ENCODE data around the gene C16orf74. TPM values are rescaled to one million over a fixed set of nuclear protein-coding genes. Genes with fewer than 3 reads are reported as not detected.

The C16orf74 gene
- total and polyA plus RNA-seq, 9 donors: 0.38 to 1.5 (median 0.63) TPM; not detected in 2

DNA sequence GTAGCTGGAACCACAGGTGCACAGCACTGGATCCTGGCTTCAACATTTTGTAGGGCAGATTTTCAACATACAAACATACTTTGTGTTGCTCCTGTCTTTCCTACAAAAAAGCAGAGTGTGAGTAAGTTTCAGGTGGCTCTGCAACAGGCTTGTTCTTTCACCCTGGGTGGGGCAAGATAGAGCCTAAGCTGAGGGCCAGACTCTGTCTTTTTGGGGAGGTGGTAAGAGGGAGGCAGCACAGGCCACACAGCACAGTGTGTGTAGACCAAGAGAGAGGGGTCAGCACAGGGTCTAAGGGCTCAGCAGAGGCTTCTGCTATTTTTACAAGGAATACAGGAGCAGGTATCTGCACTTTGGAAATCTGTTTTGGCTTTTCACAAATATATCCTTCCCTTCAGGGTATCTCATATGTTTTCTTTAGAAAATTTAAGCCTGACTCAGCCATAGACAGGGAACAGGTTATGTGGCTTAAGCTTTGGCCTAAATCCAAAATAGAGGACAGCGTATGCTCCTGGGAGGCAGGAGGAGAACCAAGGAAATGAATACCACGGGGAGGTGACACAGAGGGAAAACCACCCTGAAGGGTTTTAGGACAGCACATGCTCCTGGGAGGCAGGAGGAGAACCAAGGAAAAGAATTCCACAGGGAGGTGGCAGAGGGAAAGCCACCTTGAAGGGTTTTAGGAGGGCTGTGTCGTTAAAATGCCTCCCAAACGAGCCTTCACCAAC lies 26.9 kb upstream of the C16orf74 start:
- Histone ChIP-seq H3K27ac (no peak overlapping the region), H3K9me3 (no peaks in the 10 kb centered on the region), H3K27me3 (no peaks in the 10 kb centered on the region), H3K4me1 (ENCODE audit: insufficient read depth) (no peaks in the 10 kb centered on the region), H3K4me3 (no peak overlapping the region), H3K36me3 (no peaks in the 10 kb centered on the region)
- no peak for TF ChIP-seq EP300 (IDR thresholded peaks at IDR 0.05)
- TF ChIP-seq POLR2A (IDR thresholded peaks at IDR 0.05): no peak
- no peak for TF ChIP-seq CTCF (IDR thresholded peaks at IDR 0.05)
- 75 to 79% (median 75%) methylated on average over 4 of the region's 4 CpGs for WGBS, 3 donors
- intact Hi-C loops (cut with DNase I): no loop called here
- DNase-seq: no peak

DNA sequence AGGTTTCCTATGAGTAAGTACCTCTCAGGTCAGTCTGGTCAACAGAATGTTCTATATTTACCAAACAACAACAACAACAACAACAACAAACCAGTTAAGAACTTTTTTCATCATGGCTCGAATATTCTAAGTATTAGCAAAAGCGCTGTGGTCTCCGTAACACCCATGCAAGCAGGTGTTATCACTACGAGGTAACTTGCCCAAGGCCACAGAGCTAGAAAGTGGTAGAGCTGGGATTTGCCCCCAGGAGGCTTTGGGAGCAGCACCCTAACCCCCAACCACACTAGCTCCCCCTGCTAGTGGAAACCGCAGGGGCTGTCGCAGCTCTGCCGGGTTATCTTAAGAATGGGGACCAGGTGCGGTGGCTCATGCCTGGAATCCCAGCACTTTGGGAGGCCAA lies 23.9 kb upstream of the C16orf74 start:
- intact Hi-C loops (cut with DNase I): no loop called here
- no peaks in the 10 kb centered on the region for H3K9me3 ChIP-seq
- no peak overlapping the region for H3K27ac ChIP-seq
- DNase-seq: no peak
- H3K27me3 ChIP-seq: no peaks in the 10 kb centered on the region
- H3K4me3 ChIP-seq: no peak overlapping the region
- H3K36me3 ChIP-seq: no peaks in the 10 kb centered on the region
- TF ChIP-seq POLR2A (IDR thresholded peaks at IDR 0.05) (no peak), EP300 (IDR thresholded peaks at IDR 0.05) (no peak), CTCF (IDR thresholded peaks at IDR 0.05) (no peak)
- no peaks in the 10 kb centered on the region for H3K4me1 ChIP-seq (ENCODE audit: insufficient read depth)
- WGBS, 3 donors: 89 to 95% (median 92%) methylated on average over 8 of the region's 8 CpGs

DNA sequence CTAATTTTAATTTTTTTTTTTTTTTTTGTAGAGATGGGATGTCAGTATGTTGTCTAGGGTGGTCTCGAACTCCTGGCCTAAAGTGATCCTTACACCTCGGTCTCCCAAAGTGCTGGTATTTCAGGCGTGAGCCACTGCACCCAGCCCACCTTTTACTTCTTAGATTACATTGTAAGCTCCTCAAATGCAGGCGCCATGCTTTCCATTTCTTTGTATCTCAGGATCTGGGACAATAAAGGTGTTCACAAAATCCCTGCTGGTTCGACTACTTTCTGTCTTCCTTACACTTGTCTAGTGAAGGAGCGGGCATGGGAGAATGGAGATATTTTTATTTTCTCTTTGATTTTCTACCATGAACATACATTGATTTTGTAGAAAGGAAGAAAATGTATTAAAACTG lies 23.2 kb upstream of the C16orf74 start:
- TF ChIP-seq CTCF (IDR thresholded peaks at IDR 0.05): no peak
- intact Hi-C loops (cut with DNase I): no loop called here
- Histone ChIP-seq H3K4me1 (ENCODE audit: insufficient read depth) (no peaks in the 10 kb centered on the region), H3K27me3 (no peaks in the 10 kb centered on the region), H3K27ac (no peak overlapping the region), H3K4me3 (no peak overlapping the region), H3K9me3 (no peaks in the 10 kb centered on the region), H3K36me3 (no peaks in the 10 kb centered on the region)
- DNase-seq: no peak
- 74 to 80% (median 78%) methylated on average over 6 of the region's 6 CpGs for WGBS, 3 donors

DNA sequence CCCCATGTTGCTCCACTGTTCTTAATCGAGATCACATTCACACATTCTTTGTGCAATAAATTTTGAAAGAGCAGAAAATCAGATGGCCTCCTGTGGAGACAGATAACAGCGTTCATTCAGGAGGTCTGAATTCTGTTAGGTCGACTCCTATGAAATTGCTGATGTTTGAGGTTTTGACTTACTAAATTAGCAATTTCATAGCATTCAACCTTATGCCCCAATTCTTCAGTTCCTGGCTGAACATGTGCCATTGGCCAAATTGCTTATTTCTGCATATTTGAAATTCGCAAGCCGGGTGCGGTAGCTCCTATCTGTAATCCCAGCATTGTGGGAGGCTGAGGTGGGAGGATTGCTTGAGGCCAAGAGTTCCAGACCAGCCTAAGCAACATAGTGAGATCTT lies 22.1 kb upstream of the C16orf74 start:
- WGBS, 3 donors: 89 to 93% (median 92%) methylated on average over 6 of the region's 6 CpGs
- Histone ChIP-seq H3K4me1 (ENCODE audit: insufficient read depth) (no peaks in the 10 kb centered on the region), H3K9me3 (no peaks in the 10 kb centered on the region), H3K27me3 (no peaks in the 10 kb centered on the region), H3K27ac (no peak overlapping the region), H3K4me3 (no peak overlapping the region), H3K36me3 (no peaks in the 10 kb centered on the region)
- intact Hi-C loops (cut with DNase I): no loop called here
- TF ChIP-seq POLR2A (IDR thresholded peaks at IDR 0.05) (no peak), CTCF (IDR thresholded peaks at IDR 0.05) (no peak), EP300 (IDR thresholded peaks at IDR 0.05) (no peak)
- DNase-seq: no peak

Measured in ovary (tissue), 9 donors.